Small intestine (tissue), 7 donors: ENCODE measurements around the gene SLC39A11. TPM values are rescaled to one million over a fixed set of nuclear protein-coding genes. Genes with fewer than 3 reads are reported as not detected.

Experiments used
- DNase-seq, 2 donors: peaks; one replicate each; pipeline versions ENCODE4 v3.0.0 to v3.0.0-alpha.2; 2013
- FAIRE-seq: peaks from 2 replicates; lab custom pipeline; 2012; peaks lifted over from hg19 to GRCh38; lab: Jason Lieb, UNC
- H3K27ac ChIP-seq, 3 donors: one replicate each; pipeline ENCODE4 v1.5.1; 2013; ENCODE audit warnings: low read length in 2 of 3, mild to moderate bottlenecking in 2 of 3, control low read depth in 1 of 3, inconsistent platforms in 1 of 3, low read depth in 1 of 3, moderate library complexity in 1 of 3
- H3K27me3 ChIP-seq, 3 donors: one replicate each; pipeline ENCODE4 v1.6.1; 2013; ENCODE audit warnings: low read length in 3 of 3, inconsistent platforms in 1 of 3; ENCODE audit not compliant: control insufficient read depth in 3 of 3, insufficient read depth in 3 of 3
- H3K36me3 ChIP-seq, 3 donors: one replicate each; pipeline ENCODE4 v1.6.1; 2013; ENCODE audit warnings: low read length in 3 of 3, inconsistent platforms in 1 of 3, low read depth in 1 of 3, mild to moderate bottlenecking in 1 of 3, moderate library complexity in 1 of 3; ENCODE audit not compliant: control insufficient read depth in 3 of 3, insufficient read depth in 2 of 3
- H3K4me1 ChIP-seq, 3 donors: one replicate each; pipeline ENCODE4 v1.6.1; 2013; ENCODE audit warnings: low read length in 2 of 3, inconsistent platforms in 1 of 3, low read depth in 1 of 3, mild to moderate bottlenecking in 1 of 3, moderate library complexity in 1 of 3; ENCODE audit not compliant: control insufficient read depth in 3 of 3, insufficient read depth in 2 of 3
- H3K4me3 ChIP-seq, 3 donors: one replicate each; pipeline ENCODE4 v1.5.1; 2013; ENCODE audit warnings: low read length in 3 of 3, control low read depth in 1 of 3, inconsistent platforms in 1 of 3, low read depth in 1 of 3, mild to moderate bottlenecking in 1 of 3, moderate library complexity in 1 of 3
- H3K9me3 ChIP-seq, 2 donors: one replicate each; pipeline ENCODE4 v1.6.1; 2013; ENCODE audit warnings: low read depth in 1 of 2, low read length in 1 of 2; ENCODE audit not compliant: control insufficient read depth in 2 of 2, insufficient read depth in 1 of 2
- WGBS, 3 donors: extraction: QIAGEN DNeasy Blood & Tissue Kit; methylation state at CpG; one replicate each; pipeline ENCODE4 v1.1.7; 2013; 5-methylcytosine and 5-hydroxymethylcytosine counted together
- polyA plus RNA-seq, 4 donors: library from polyadenylated mRNA; stranded (reverse) in 3 of 4; unstranded in 1 of 4; fragments of 200-250 nt in 3 of 4; fragments of 120-200 nt in 1 of 4; gene quantifications; one replicate each; pipeline versions ENCODE4 v1.2.1 to v1.2.3, GENCODE V29; 2013
- donor health status: healthy with polysubstance abuse.
- donor health status: control.
- donor health status: control.
- donor health status: Bipolar disorder and iron deficiency.
- donor health status: healthy.

The SLC39A11 gene
- polyA plus RNA-seq, 4 donors = 2.7 to 53.7 (median 11.3) TPM

- Histone ChIP-seq H3K27me3 (no peaks in the 10 kb centered on the region), H3K27ac (no peak overlapping the region), H3K36me3 (peaks cover 0 to 3% (median 0%) of the 10 kb centered on the region in 3 donors), H3K9me3 (peaks cover 0 to 10% of the 10 kb centered on the region in 2 donors), H3K4me1 (no peaks in the 10 kb centered on the region), H3K4me3 (no peak overlapping the region)
- no peak for DNase-seq
- no peak for FAIRE-seq
- WGBS, 3 donors = 94 to 96% (median 95%) methylated on average over 7 of the region's 7 CpGs
These were observed 279.7 kb downstream of the SLC39A11 start for GRCh38 chr17:72812823-72813222.

- Histone ChIP-seq H3K4me3 (no peak overlapping the region), H3K4me1 (no peaks in the 10 kb centered on the region), H3K27ac (no peak overlapping the region), H3K27me3 (no peaks in the 10 kb centered on the region), H3K36me3 (peaks cover 0 to 3% (median 0%) of the 10 kb centered on the region in 3 donors), H3K9me3 (peaks cover 0 to 10% of the 10 kb centered on the region in 2 donors)
- WGBS, 3 donors = 92 to 96% (median 95%) methylated on average over 3 of the region's 3 CpGs
- DNase-seq (no peak), FAIRE-seq (no peak)
These were observed 280.4 kb downstream of the SLC39A11 start for GRCh38 chr17:72811976-72812687.

- Histone ChIP-seq H3K9me3 (peaks cover 0 to 10% of the 10 kb centered on the region in 2 donors), H3K4me1 (no peaks in the 10 kb centered on the region), H3K27me3 (no peaks in the 10 kb centered on the region), H3K27ac (no peak overlapping the region), H3K36me3 (peaks cover 0 to 3% (median 0%) of the 10 kb centered on the region in 3 donors), H3K4me3 (no peak overlapping the region)
- 96 to 100% (median 96%) methylated on average over 1 of the region's 1 CpG for WGBS, 3 donors
- DNase-seq (no peak), FAIRE-seq (no peak)
These were observed 281.4 kb downstream of the SLC39A11 start for GRCh38 chr17:72810991-72811508.

GRCh38 chr17:72806011-72806410, 286.5 kb downstream of the SLC39A11 start:
- 82 to 84% (median 82%) methylated on average over 5 of the region's 5 CpGs for WGBS, 3 donors

GRCh38 chr17:72804949-72805707, 287.4 kb downstream of the SLC39A11 start:
- Histone ChIP-seq H3K4me1 (no peaks in the 10 kb centered on the region), H3K36me3 (no peaks in the 10 kb centered on the region), H3K4me3 (no peak overlapping the region), H3K27ac (no peak overlapping the region), H3K27me3 (no peaks in the 10 kb centered on the region), H3K9me3 (peaks cover 0 to 10% of the 10 kb centered on the region in 2 donors)
- FAIRE-seq = no peak
- no peak for DNase-seq
- 81 to 97% (median 91%) methylated on average over 9 of the region's 9 CpGs for WGBS, 3 donors

More at GRCh38 chr17:72806011-72806410, 286.5 kb downstream of the SLC39A11 start:
- H3K36me3 ChIP-seq = no peaks in the 10 kb centered on the region
- no peak overlapping the region for H3K27ac ChIP-seq
- H3K9me3 ChIP-seq = peaks cover 0 to 8% of the 10 kb centered on the region in 2 donors
- H3K4me3 ChIP-seq = no peak overlapping the region
- no peak for DNase-seq
- no peak for FAIRE-seq
- no peaks in the 10 kb centered on the region for H3K27me3 ChIP-seq
- no peaks in the 10 kb centered on the region for H3K4me1 ChIP-seq

GRCh38 chr17:72802726-72803125, 289.8 kb downstream of the SLC39A11 start:
- 80 to 86% (median 84%) methylated on average over 8 of the region's 8 CpGs for WGBS, 3 donors

GRCh38 chr17:72797142-72797541, 295.3 kb downstream of the SLC39A11 start:
- peaks cover 0 to 3% (median 0%) of the 10 kb centered on the region in 3 donors for H3K36me3 ChIP-seq

More at GRCh38 chr17:72802726-72803125, 289.8 kb downstream of the SLC39A11 start:
- Histone ChIP-seq H3K9me3 (peaks cover 0 to 24% of the 10 kb centered on the region in 2 donors), H3K36me3 (no peaks in the 10 kb centered on the region), H3K4me3 (no peak overlapping the region), H3K27ac (no peak overlapping the region), H3K4me1 (no peaks in the 10 kb centered on the region), H3K27me3 (no peaks in the 10 kb centered on the region)
- DNase-seq = no peak
- no peak for FAIRE-seq

GRCh38 chr17:72795941-72796340, 296.5 kb downstream of the SLC39A11 start:
- no peaks in the 10 kb centered on the region for H3K27me3 ChIP-seq
- no peak for FAIRE-seq
- no peaks in the 10 kb centered on the region for H3K4me1 ChIP-seq
- 83 to 94% (median 93%) methylated on average over 5 of the region's 5 CpGs for WGBS, 3 donors
- H3K9me3 ChIP-seq = peaks cover 0 to 53% of the 10 kb centered on the region in 2 donors
- no peak for DNase-seq
- no peak overlapping the region for H3K27ac ChIP-seq
- H3K4me3 ChIP-seq = no peak overlapping the region
- H3K36me3 ChIP-seq = peaks cover 0 to 5% (median 0%) of the 10 kb centered on the region in 3 donors

More at GRCh38 chr17:72797142-72797541, 295.3 kb downstream of the SLC39A11 start:
- DNase-seq = no peak
- no peak overlapping the region for H3K4me3 ChIP-seq
- H3K9me3 ChIP-seq = peaks cover 0 to 50% of the 10 kb centered on the region in 2 donors
- H3K27me3 ChIP-seq = no peaks in the 10 kb centered on the region
- WGBS, 3 donors = 76 to 96% (median 94%) methylated on average over 2 of the region's 2 CpGs
- no peak overlapping the region for H3K27ac ChIP-seq
- no peak for FAIRE-seq
- no peaks in the 10 kb centered on the region for H3K4me1 ChIP-seq
